GM12872 (cell line): ENCODE results near the gene GTF2F2.

Source experiments
- TF ChIP-seq, protein P1 (sequence below): IDR thresholded peaks from 3 replicates; pipeline ENCODE4 v1.5.1; 2011; ENCODE audit warnings: low read depth, mild to moderate bottlenecking, low read length, moderate library complexity; ENCODE audit not compliant: insufficient read depth

The GTF2F2 gene

GRCh38 chr13:45231305-45231704 lies 111.0 kb downstream of the GTF2F2 start:
- TF ChIP-seq, protein P1, sequence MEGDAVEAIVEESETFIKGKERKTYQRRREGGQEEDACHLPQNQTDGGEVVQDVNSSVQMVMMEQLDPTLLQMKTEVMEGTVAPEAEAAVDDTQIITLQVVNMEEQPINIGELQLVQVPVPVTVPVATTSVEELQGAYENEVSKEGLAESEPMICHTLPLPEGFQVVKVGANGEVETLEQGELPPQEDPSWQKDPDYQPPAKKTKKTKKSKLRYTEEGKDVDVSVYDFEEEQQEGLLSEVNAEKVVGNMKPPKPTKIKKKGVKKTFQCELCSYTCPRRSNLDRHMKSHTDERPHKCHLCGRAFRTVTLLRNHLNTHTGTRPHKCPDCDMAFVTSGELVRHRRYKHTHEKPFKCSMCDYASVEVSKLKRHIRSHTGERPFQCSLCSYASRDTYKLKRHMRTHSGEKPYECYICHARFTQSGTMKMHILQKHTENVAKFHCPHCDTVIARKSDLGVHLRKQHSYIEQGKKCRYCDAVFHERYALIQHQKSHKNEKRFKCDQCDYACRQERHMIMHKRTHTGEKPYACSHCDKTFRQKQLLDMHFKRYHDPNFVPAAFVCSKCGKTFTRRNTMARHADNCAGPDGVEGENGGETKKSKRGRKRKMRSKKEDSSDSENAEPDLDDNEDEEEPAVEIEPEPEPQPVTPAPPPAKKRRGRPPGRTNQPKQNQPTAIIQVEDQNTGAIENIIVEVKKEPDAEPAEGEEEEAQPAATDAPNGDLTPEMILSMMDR: no peak

DNA sequence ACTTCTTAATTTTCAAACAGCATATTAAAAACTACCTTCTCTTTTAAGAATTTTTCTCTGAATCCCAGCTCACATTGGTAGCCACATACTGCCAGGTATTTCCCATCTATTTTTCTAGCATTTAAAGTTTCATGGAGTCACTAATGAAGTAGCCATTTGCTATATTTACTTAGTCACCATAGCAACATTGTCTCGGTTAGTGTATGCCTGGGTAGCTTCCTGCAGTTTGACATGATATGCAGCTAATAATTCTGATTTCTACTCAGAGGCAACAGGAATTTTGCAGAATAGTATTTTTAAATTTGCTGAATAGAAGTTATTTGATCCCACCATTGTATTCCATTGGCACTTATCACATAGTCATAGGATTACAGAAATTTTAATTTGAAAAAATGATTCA lies 111.4 kb downstream of the GTF2F2 start:
- TF ChIP-seq, protein P1: no peak

GRCh38 chr13:45232591-45232990 lies 112.3 kb downstream of the GTF2F2 start:
- TF ChIP-seq, protein P1: no peak

DNA sequence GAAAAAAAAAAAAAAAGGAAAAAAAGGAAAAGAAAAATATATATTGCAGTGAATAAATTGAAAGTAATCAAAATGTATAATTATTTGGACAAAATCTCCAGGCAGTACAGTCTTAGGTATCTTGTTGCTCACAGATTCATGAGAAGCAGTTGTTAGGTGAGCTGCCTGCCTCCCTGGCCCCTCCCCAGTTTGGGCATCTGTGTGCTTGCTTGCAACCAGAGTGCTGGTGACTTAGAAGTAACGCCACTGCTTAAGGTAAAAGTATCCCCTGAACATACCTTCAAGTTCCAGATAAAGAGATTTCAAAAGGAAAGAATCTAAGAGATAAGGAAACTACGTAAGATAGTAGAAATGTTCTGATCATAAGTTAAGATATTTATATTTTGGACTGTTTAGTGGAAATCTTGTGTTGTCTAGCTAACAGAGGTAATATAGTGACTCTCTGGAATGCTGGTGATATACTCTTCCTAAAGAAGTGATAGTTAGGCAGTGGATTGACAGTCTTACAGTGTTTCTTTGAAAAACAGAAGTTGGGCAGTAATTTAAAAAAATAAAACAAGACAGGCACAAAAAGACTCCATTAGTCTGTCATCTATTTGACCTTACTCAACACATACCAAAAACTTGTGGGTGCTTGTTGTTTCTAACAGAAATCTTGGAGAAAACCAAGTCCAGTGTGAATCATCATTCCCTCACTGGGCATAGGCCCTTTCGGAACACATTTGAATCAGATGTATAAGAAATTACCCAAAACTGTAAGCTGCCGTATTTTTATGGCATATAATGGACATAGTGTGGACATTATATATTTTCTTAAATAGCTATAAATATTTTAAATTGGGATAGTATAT lies 118.9 kb downstream of the GTF2F2 start:
- TF ChIP-seq, protein P1: no peak

DNA sequence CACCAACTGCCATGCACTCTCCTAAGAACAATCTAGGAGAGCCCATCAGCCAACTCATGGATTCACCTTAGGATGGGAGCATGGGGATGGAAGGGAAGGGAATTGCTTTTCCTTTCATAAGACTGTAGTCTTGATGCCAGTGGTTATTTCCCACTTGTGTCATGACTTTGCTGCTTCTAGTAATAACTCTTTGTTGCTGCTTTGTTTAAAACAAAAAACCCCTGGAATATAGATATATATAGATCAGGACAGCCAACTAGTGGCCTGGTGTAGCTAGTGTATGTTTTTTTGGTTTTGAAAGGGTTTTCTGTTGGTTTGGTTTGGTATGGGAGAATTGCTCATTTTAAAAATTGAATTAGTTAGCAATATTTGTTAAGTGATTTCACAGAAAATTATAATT lies 119.8 kb downstream of the GTF2F2 start:
- TF ChIP-seq, protein P1: no peak

DNA sequence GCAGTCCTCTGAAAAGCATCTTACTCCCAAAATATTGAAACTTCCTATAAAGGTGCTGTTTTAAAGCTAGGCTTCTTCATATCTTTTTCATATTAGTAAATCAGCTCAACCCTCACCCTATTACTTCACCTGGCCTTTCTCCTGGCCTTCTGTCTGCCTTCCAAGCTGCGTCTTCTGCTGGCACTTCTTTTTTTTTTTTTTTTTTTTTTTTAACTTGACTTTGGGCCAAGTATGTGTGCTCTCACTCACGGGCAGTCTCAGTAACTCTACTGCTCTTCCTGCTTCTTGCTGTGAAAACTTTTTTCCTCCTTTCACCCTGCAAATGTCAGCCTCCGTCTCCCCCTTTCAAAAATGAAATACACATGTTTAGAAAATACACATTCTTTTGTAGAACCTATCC lies 121.8 kb downstream of the GTF2F2 start:
- TF ChIP-seq, protein P1: no peak

- TF ChIP-seq, protein P1: no peak
Observed at GRCh38 chr13:45242524-45242923, 122.2 kb downstream of the GTF2F2 start.
